Muscle layer of colon (tissue), 2 donors: ENCODE data around the gene TRIM13.

Experiments
- H3K27ac ChIP-seq: one replicate; pipeline ENCODE4 v1.7.0; 2013; ENCODE audit warnings: low read depth, mild to moderate bottlenecking, low read length, moderate library complexity
- H3K27me3 ChIP-seq, 2 donors: one replicate each; pipeline ENCODE4 v1.7.0; 2013; ENCODE audit warnings: low read length in 2 of 2, mild to moderate bottlenecking in 2 of 2; ENCODE audit not compliant: insufficient read depth in 2 of 2, control insufficient read depth in 1 of 2
- H3K36me3 ChIP-seq: one replicate; pipeline ENCODE4 v1.7.0; 2013; ENCODE audit warnings: mild to moderate bottlenecking, low read length; ENCODE audit not compliant: insufficient read depth
- H3K4me1 ChIP-seq: one replicate; pipeline ENCODE4 v1.7.0; 2013; ENCODE audit warnings: mild to moderate bottlenecking, low read length; ENCODE audit not compliant: insufficient read depth
- H3K4me3 ChIP-seq, 2 donors: one replicate each; pipeline ENCODE4 v1.7.0; 2013; ENCODE audit warnings: low read length in 2 of 2, low read depth in 1 of 2, mild to moderate bottlenecking in 1 of 2, moderate library complexity in 1 of 2
- H3K9ac ChIP-seq: one replicate; pipeline ENCODE4 v1.7.0; 2013; ENCODE audit warnings: low read length
- H3K9me3 ChIP-seq: one replicate; pipeline ENCODE4 v1.7.0; 2013; ENCODE audit warnings: mild to moderate bottlenecking, low read length
- donor health status: abdominal sarcoma.
- donor health status: Adenocarcinoma of cecum.

Gene TRIM13

DNA sequence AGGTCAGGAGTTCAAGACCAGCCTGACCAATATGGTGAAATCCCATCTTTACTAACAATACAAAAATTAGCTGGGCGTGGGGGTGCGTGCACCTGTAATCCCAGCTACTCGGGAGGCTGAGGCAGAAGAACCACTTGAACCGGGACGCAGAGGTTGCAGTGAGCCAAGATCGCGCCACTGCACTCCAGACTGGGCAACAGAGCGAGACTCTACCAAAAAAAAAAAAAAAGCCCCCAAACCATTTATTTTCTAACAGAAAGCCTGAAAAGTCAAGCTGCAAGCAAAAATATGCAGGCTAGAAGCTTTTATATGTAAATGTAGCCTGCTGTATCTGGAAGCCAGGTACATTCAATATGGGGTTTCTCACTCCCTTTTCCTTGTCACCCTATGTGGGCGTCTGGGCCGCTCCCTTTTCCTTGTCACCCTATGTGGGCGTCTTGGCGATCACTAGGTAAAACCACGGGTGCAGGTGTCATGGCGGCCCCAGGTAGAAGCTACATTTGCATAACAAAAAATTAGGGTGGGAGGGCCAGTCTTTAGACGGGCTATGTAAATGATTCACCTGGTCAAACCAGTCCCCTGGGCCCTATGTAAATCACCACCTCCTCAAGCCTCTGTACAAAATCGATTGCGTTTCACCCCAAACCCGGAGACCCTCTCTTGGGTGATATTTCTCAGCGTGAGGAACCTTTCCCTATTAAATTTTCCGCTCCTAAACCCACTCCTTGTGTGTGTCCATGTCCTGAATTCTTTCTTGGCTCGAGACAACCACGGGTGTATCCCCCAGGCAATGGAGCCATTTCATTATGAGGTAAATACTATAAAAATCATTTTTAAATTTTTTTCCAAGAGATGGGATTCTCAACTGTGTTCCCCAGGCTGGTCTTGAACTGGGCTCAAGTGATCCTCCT lies 2.1 kb downstream of the TRIM13 start:
- peaks cover 16% of the 10 kb centered on the region for H3K36me3 ChIP-seq
- no peaks in the 10 kb centered on the region for H3K27me3 ChIP-seq
- H3K4me3 ChIP-seq, result peak overlapping the region in 1 of 2 donors; percentile 80
- H3K9ac ChIP-seq, result no peak overlapping the region
- no peaks in the 10 kb centered on the region for H3K9me3 ChIP-seq
- peaks cover 35% of the 10 kb centered on the region for H3K4me1 ChIP-seq
- H3K27ac ChIP-seq, result no peak overlapping the region

DNA sequence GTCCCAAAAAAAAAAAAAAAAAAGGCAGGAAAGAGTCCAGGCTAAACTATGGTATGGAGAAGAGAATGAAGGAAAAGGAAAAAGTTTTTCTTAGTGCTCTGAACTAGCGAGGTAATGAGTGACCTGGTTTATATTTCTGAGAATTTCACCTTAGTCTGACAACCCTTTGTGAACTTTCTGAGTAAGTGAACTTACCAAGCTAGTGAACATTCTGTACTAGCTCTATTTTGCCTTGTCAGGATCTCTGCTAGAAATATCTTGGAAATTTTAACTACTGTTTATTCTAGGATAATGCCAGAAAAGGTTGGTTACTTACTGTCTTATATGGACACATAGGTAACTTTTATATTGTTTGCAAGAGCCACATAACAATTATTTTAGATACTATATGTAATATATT lies 4.4 kb downstream of the TRIM13 start:
- H3K27me3 ChIP-seq, result no peaks in the 10 kb centered on the region
- no peaks in the 10 kb centered on the region for H3K9me3 ChIP-seq
- no peak overlapping the region for H3K27ac ChIP-seq
- peaks cover 16% of the 10 kb centered on the region for H3K36me3 ChIP-seq
- peaks cover 39% of the 10 kb centered on the region for H3K4me1 ChIP-seq
- H3K4me3 ChIP-seq, result no peak overlapping the region
- no peak overlapping the region for H3K9ac ChIP-seq

DNA sequence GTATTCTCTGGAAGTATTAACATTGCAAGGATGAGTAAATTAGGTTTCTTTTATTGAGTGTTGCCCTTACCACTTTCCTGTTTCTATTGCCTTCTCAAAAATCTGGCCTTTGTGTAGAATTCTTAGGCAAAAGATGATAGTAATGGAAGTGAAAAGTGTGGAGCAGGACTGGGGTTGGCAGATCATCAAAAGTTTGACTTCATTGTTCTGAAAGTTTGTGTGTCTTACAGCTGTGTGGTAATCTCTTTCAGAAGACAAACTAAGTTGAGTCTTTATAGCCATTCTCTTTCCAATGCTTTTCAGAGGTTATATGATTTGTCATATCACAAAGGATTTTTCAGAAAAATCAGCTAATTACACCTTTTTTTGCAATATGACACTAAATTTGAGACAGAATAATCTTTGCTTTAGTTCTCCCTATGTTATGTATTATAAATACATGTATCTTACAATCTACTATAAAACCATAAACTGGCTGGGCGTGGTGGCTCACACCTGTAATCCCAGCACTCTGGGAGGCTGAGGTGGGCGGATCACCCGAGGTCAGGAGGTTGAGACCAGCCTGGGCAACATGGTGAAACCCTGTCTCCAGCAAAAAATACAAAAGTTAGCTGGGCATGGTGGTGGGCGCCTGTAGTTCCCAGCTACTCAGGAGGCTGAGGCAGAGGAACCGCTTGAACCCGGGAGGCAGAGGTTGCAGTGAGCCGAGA lies 9.7 kb downstream of the TRIM13 start:
- H3K4me3 ChIP-seq, result no peak overlapping the region

DNA sequence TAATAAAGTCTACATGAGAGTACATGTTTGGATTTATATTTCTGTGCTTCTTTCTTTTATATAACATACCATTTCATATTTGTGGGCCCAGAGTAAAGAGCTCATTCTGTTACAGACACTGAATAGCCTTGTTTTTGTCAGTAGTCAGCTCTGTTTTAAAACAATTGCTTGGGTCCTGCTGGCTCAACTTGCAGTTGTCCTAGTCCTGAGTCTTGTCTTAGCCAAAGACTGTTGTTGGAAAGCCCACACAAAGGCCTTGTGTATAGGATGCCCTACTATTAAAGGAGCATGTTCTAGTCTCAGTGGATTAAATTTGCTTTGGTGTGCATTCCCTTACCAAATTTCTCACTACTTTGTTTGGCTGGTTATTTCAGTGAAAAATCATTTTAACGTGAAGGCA lies 14.6 kb downstream of the TRIM13 start:
- Histone ChIP-seq H3K27me3 (no peaks in the 10 kb centered on the region), H3K27ac (no peak overlapping the region), H3K9ac (no peak overlapping the region), H3K4me3 (no peak overlapping the region), H3K4me1 (peaks cover 20% of the 10 kb centered on the region), H3K9me3 (no peaks in the 10 kb centered on the region), H3K36me3 (no peaks in the 10 kb centered on the region)

More for the DNA sequence above, 9.7 kb downstream of the TRIM13 start:
- Histone ChIP-seq H3K9ac (no peak overlapping the region), H3K36me3 (no peaks in the 10 kb centered on the region), H3K27ac (no peak overlapping the region), H3K4me1 (peaks cover 15% of the 10 kb centered on the region), H3K9me3 (no peaks in the 10 kb centered on the region), H3K27me3 (no peaks in the 10 kb centered on the region)

DNA sequence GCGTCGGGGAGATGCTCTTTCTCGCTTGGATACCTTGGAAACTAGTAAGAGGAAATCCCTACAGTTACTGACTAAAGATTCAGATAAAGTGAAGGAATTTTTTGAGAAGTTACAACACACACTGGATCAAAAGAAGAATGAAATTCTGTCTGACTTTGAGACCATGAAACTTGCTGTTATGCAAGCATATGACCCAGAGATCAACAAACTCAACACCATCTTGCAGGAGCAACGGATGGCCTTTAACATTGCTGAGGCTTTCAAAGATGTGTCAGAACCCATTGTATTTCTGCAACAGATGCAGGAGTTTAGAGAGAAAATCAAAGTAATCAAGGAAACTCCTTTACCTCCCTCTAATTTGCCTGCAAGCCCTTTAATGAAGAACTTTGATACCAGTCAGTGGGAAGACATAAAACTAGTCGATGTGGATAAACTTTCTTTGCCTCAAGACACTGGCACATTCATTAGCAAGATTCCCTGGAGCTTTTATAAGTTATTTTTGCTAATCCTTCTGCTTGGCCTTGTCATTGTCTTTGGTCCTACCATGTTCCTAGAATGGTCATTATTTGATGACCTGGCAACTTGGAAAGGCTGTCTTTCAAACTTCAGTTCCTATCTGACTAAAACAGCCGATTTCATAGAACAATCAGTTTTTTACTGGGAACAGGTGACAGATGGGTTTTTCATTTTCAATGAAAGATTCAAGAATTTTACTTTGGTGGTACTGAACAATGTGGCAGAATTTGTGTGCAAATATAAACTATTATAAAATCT lies 15.7 kb downstream of the TRIM13 start:
- Histone ChIP-seq H3K36me3 (no peaks in the 10 kb centered on the region), H3K27me3 (no peaks in the 10 kb centered on the region), H3K9me3 (no peaks in the 10 kb centered on the region)

DNA sequence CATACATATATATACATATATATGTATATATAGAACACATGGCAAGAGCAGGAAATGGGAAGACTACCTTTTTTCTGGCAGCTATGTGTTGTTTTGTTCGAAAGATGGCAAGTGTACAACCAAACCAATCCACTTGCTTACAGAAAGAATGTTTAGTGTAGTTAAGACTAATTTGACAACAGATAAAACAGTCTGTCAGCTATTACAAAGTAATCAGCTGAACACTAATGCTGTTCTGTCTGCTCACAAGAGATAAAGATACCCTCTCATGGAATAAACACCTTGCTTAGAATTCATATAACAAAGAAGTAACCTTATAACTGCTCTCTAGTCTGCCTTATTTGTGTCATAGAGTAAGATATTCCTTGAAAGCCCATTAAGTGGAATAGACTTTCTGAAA lies 17.5 kb downstream of the TRIM13 start:
- no peak overlapping the region for H3K27ac ChIP-seq
- no peaks in the 10 kb centered on the region for H3K9me3 ChIP-seq
- peaks cover 3% of the 10 kb centered on the region for H3K36me3 ChIP-seq
- H3K9ac ChIP-seq, result no peak overlapping the region
- H3K4me3 ChIP-seq, result no peak overlapping the region
- peaks cover 21% of the 10 kb centered on the region for H3K4me1 ChIP-seq
- H3K27me3 ChIP-seq, result no peaks in the 10 kb centered on the region

More for the DNA sequence above, 15.7 kb downstream of the TRIM13 start:
- no peak overlapping the region for H3K27ac ChIP-seq
- H3K4me3 ChIP-seq, result no peak overlapping the region
- no peak overlapping the region for H3K9ac ChIP-seq
- H3K4me1 ChIP-seq, result peaks cover 21% of the 10 kb centered on the region

DNA sequence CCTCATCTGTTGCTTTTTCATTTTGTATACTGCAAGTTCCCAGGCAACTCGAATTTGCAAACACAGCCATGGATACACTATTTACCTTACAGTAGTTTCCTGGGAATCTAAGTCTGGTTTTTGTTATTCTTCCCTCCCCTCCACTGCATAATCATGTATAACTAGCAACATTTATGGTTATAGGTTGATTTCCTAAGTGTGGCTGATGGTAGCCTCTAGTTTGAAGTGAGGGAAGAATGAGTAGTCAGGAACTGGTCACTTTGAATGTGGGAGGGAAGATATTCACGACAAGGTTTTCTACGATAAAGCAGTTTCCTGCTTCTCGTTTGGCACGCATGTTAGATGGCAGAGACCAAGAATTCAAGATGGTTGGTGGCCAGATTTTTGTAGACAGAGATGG lies 18.4 kb downstream of the TRIM13 start, which contains the start of gene KCNRG:
KCNRG (plus strand) TSS at position 187 of the 400 bp plus-strand sequence; CDS start at position 237, 50 bp downstream.
- peaks cover 3% of the 10 kb centered on the region for H3K36me3 ChIP-seq

DNA sequence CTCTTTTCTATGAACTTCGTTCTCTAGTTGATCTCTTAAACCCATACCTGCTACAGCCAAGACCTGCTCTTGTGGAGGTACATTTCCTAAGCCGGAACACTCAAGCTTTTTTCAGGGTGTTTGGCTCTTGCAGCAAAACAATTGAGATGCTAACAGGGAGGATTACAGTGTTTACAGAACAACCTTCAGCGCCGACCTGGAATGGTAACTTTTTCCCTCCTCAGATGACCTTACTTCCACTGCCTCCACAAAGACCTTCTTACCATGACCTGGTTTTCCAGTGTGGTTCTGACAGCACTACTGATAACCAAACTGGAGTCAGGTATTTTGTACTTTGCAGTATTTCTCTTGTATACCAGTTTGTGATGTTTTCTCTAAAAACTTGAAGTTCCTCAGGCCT lies 18.9 kb downstream of the TRIM13 start:
- Histone ChIP-seq H3K4me1 (peaks cover 21% of the 10 kb centered on the region), H3K4me3 (no peak overlapping the region), H3K9ac (no peak overlapping the region), H3K27ac (no peak overlapping the region), H3K27me3 (no peaks in the 10 kb centered on the region), H3K9me3 (no peaks in the 10 kb centered on the region), H3K36me3 (peaks cover 3% of the 10 kb centered on the region)

More for the DNA sequence above, 18.4 kb downstream of the TRIM13 start, which contains the start of gene KCNRG:
- Histone ChIP-seq H3K9me3 (no peaks in the 10 kb centered on the region), H3K4me3 (no peak within 1 kb of the TSS), H3K4me1 (peaks cover 21% of the 10 kb centered on the region), H3K27me3 (no peaks in the 10 kb centered on the region), H3K9ac (no peak within 1 kb of the TSS), H3K27ac (no peak within 1 kb of the TSS)

DNA sequence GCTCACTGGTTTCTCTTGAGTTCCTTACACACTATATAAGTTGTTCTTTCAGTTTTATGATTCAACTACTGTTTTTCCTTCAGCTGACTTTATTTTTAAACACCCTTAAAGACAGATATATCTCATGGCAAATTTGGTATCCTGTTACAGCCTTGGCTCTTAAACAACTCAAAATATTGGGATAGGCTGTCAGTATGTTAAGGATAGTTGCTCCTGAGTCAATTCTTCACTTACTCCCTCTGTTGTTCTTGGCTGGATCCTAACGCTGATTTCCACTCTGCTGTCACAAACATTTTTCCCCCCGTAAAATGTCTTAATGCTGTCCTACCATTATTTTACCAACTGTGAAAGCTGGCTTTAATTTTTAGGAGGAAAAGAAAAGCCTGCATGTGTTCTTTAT lies 19.6 kb downstream of the TRIM13 start:
- Histone ChIP-seq H3K27me3 (no peaks in the 10 kb centered on the region), H3K9me3 (no peaks in the 10 kb centered on the region), H3K4me1 (peaks cover 21% of the 10 kb centered on the region), H3K9ac (no peak overlapping the region), H3K27ac (no peak overlapping the region), H3K36me3 (peaks cover 3% of the 10 kb centered on the region), H3K4me3 (no peak overlapping the region)

DNA sequence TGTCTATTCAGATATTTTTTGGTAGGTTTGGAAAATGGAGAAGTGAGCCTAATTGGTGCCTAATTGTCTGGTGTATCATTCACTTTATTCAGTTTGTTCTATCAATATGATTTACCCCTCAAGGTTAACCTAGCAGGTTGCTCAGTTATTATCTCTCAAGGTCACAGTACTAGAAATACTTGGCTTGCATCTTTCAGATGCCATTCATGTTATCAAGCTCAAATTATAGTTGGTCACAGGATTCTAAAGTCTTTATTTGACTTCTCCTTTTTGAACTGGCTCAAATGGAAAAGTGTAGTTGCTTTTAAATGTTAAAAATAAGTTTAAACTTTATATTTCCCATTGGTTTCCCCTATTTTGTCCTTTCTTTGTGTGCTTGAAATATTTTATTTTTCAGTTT lies 21.0 kb downstream of the TRIM13 start:
- Histone ChIP-seq H3K9me3 (no peaks in the 10 kb centered on the region), H3K9ac (no peak overlapping the region), H3K36me3 (peaks cover 3% of the 10 kb centered on the region), H3K4me1 (peaks cover 21% of the 10 kb centered on the region), H3K27me3 (no peaks in the 10 kb centered on the region), H3K4me3 (no peak overlapping the region), H3K27ac (no peak overlapping the region)

DNA sequence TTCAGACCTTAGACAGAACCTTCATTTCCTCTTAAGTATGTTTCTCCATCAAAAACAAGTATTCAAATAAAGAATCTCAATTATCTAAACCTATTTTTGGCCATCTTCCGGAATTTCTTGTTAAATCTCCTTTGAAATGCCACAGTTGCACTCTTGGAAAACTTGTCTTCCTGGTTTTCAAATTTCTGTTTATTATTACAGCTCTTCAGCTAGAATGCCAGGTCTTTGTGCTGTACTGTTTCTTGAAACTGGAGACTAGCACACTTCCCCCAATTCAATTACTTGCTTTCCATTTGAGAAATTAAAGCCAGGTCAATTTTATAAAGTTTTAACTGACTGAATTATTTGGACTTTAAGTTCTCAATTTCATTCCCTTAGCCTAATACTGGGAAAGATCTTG lies 28.6 kb downstream of the TRIM13 start:
- Histone ChIP-seq H3K36me3 (no peaks in the 10 kb centered on the region), H3K9me3 (no peaks in the 10 kb centered on the region), H3K27me3 (no peaks in the 10 kb centered on the region)

More for the DNA sequence above, 28.6 kb downstream of the TRIM13 start:
- Histone ChIP-seq H3K9ac (no peak overlapping the region), H3K4me1 (no peaks in the 10 kb centered on the region), H3K27ac (no peak overlapping the region), H3K4me3 (no peak overlapping the region)
